Activated CD8-positive, alpha-beta memory T cell treated with anti-CD3 and anti-CD28 coated beads for 48 hours (primary cell): ENCODE data around the gene ACVR1C.

Experiments used
- DNase-seq, 3 experiments: peaks; one replicate each; pipeline ENCODE4 v3.0.0-alpha.2; 2020; ENCODE audit warnings: low read depth in 2 of 3, low spot score in 2 of 3

ACVR1C gene

DNA sequence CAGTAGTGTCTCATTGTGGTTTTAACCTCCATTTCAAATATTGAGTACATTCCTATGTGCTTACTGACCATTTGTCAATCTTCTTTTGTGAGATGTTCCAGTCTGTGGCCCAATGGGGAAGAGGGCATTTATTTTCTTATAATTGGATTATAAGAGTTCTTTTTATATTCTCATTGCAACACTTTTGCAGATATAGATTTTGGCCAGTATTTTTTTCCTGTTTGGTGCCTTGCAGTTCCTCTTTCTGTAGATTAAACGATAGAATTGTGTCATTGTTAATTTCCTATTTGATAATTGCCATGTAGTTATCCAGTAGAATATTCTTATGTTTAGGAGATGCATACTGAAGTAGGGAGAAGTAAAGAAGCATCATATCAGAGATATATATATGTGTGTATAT is 128.3 kb downstream of the ACVR1C start:
- no peak for DNase-seq

DNA sequence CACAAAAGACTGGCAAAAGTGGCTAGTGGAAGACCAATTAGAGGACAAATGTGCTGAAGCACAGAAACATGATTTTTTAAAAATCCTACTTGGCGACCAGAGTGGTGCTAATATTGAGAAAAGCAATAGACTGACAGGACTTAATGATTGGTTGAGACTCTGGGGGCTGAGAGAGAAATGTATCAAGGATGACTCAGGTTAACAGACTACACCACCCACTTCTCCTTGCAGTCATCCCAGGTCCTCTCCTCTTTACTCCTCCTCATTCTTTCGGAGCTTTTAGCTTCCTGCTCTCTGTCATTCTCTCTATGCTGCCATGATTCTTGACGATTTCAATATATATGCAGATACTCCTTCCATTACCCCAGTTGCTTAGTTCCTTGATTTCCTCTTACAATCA is 130.2 kb downstream of the ACVR1C start:
- no peak for DNase-seq

DNA sequence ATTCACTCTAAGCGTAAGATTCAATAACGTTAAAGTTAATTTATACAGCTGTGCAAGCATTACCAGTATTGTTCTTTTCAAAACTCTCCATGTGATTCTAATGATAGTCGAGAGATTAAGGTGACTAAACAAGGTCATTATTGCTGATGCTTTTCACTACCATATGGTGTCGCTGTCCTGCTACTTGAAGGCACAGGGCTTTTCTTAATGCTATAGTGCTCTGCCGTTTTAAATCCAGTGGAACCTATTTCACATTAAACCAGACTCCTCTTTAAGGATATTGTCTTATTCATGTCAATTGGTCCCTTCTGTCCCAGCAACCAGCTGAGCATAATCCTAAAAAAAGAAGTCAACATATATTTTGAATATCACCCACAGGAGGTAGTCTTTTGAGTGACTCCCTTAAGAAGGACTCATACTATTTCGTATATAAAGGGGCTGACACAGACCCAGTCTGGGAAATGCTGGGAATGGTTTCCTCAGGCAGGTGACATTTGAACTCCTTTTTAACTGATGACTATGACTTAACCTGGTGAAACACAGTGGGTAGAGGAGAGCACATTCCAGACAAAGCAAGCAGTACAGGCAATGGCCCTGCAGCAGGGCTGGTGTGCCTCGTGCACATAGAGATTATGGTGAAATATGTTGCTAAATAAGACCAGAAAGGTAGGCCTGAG is 130.9 kb downstream of the ACVR1C start:
- DNase-seq = no peak

DNA sequence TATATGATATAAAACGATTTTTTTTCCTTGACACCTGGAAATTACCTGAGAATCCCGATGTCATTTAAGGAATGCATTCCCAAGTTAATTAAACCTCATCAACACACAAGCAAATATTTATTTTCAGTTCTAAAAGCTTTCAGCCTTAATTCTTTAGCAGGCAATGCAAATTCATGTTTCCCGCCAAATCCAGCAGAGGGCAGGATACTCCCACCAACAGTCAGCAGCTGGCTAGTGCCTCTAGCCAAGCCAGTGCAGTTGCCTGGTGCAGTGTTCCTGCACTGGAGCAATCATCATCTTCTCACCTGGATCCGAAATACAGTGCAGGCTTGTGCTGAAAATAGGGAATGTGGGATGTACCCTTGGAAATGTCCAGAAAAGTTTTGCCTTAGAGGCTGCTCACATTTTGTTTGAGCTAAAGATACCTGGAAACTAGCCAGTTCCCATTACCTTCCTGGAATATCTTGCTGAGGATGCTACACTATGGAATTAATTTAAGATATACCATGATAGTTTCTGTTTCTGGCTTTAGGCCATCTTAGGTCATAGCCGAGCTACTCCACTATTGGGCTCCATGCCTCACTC is 136.4 kb downstream of the ACVR1C start:
- DNase-seq = no peak

DNA sequence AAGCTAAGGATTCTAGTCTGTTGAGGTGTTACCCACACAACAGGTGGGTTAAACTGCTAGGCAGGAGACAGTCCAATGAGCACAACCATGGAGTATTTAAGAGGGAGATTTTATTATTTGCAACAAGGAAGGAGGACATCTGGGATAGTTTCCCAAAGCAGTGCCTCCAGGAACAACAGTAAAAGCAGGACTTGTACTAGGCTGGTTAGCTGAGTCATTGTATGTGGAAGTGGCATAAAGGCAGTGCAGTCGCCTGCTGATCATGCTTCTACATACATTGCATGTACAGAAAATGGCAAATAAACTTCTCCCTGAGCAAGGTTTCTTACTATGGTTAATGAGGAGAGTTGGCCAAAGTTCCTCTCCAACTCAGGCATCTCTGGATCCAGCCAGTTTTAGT is 138.7 kb downstream of the ACVR1C start:
- DNase-seq = no peak

DNA sequence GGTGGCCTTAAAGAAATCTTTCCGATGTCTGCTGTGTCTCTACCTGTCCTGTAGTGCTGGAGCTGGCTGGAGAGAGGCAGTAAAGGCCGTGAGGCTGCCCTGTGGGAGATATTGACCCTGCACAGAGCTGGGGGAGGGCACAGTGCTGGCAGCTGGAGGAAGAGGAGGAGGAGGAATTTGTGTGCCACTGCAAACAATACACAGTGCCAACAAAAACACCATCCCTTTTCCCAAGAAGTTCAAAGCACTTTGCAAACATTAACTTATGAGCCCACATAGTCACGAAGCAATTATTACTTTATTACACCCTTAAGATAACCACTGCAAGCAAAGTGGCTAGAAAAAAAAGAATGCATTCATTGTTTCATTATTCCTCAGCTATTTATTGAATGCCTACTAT is 139.8 kb downstream of the ACVR1C start:
- no peak for DNase-seq

DNA sequence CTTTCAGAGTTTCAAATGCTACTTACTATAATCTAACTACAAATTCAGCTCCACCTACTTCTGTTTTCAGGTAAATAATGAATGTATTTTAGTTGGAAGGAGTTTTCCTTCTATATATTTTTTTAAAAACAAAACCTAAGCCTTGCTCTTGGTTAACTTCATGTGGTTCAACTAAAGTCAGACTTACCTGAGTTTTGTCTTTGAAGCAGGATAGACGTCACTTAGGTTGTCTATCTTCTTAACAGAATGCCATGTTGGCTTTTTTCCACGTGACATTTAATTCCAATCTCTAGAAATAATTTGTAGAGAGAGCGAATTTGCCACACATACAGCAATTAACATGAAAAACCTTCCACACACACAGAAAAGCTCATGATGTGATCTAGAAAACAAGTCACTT is 140.9 kb downstream of the ACVR1C start:
- DNase-seq = no peak

DNA sequence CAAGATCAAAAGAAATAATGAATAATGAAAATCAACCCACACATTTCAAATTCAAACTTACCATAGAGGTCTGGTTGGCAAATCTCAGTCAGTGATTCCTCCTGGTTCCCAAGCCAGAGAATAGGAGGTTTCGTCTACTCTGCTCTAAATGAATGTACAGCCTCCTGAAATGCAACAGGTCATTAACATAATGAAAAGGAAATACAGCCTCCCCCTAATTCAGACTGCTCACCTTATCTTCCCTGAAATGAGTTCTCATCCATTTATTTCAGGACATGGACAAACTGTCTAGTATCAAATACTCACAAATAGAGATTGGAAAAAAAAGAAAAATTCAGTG is 141.4 kb downstream of the ACVR1C start:
- no peak for DNase-seq

DNA sequence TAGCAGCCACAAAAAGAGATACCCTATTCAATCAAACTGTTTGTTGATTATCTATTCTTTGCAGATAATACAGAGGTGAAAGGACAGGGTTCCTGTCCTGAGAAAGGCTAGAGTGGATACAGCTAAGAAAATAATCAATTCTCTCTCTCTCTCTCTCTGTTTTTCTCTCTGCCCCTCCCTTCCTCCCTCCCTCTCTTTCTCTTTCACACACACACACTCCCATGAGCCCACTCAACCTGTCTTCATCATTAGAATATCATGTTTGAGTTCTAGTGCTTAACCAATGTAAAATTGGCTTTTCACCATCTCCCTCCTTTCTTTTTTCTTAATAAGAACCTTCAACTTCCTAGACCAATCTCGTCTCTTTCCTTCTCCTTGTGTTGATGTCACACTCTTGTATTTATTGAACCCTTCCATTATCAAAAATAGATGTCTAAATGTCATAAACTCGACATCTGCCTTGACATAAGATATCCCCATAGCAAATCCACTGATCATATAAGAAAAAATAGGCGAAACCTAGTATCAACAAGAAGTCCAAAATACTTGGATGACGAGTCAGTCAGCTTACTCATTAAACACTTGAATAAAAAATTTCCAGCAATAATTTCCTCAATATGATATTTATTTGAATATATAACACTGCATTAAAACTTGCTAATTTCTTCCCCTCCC is 141.9 kb downstream of the ACVR1C start:
- no peak for DNase-seq

DNA sequence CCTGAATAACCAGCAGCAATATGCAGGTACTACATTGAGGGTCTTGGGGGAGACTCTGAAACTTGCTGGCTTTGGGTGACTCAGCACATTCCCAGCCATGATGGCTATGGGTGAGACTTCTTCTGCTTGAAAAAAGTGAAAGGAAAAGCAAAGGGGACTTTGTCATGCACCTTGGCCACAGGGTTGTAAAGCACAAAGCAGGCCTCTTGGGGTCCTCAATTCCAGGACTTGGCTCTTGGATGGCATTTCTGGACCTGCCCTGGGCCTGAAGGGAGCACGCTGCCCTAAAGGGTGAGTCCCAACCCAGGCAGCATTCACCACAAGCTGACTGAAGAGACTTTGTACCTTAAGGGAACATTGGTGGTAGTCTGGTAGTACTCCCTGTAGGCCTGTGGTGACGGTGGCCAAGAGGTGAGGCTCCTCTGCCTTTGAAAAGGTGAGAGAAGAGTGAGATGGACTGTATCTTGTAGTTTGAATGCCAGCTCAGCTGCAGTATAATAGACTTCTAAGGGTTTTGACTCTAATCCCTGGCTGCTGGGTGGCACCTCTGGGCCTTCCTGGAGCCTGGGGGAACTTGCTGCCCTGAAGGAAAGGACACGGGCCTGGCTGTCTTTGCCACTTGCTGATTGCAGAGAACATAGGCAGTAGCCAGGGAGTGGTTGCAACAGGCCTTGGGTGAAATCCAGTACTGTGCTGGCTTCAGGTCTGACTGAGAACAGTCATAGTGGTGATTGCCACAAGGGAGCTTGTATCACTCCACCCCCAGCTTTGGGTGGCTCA is 148.3 kb downstream of the ACVR1C start:
- DNase-seq = no peak

DNA sequence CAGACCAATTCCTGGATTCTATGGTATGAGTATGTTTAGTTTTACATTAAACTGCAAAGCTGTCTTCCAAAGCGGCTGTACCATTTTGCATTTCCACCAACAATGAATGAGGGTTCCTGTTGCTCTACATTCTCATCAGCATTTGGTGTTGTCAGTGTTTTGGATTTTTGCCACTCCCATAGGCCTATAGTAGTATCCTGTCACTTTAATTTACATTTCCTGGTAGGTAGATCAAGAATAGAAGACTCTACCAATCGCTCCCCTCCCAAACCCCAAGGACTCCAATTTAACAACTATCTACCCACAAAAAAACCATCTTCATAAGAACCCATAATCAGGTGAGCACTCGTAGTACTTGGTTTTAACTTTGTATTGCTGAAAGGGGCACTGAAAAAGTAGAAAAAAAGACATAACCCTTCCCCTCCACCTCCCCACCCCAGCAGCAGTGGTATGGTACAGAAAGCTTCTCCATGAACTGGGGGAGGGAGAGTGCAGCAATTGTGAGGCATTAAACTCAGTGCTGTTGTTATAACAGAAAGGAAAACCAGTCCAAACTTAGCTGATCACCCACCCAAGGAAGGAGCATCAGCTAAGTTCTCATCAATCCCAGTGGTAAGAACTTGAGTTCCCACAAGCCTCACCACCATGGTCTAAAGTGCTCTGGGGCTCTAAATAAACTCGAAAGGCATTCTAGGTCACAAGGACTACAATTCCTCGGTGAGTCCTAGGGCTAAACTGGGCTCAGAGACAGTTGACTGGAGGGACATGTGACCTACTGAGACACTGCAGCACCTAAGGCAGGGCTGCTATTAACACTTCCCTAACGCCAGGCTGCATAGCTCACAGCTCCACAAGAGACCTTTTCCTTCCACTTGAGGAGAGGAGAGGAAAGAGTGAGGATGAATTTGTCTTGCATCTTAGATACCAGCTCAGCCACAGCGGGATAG is 149.3 kb downstream of the ACVR1C start:
- no peak for DNase-seq

DNA sequence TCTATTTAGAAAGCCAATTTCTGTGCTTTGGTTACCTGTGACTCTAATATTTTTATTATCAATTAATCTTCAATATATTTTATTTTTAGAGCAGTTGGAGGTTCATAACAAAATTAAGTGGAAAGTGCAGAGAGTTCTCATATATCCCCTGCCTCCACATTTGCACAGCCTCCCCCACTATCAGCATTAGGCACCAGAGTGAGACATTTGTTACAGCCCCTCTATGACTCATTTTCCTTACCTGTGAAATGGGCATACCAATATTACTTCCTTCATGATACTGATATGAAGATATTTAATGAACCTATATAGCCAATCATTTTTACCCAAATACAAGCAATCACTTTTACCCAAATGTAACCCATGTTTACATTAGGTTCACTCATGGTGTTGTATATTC is 150.7 kb downstream of the ACVR1C start:
- no peak for DNase-seq

DNA sequence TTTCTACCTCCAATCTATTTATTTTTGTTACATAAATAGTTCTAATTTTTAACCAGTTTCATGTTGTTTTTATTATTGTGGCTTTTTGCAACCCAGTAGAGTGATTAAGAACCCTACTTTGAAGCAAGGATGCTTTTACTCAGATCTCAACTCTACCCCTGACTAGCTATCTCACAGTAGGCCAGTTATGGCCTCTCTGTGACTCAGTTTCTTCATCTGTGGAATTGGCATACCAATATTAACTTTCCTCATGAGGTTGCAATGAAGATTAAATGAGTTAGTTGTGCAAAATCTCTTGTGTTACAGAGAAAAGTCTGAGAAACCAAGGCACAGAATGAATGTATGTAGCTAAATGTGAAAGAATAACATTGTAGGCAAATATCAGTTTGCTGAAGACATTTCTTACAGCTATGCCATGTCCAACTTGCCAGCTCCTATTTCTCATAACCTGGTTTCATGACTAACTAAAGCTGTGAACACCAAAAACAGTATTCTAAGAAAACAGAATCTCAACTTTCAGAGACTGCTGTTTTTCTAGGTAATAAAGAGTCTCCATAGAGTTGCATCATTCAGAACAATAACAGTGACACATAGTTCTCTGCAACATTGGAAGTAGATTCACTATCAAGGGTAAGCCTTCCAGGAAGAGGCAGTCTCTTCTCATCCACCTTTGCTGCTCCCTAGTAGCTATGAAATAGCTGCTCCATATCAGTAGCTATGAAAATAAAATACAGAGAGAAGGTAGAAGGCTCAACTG is 151.5 kb downstream of the ACVR1C start:
- DNase-seq = no peak
